ENCODE measurements around the gene SMNDC1.
"Not testable (repeated sequence)": the region's sequence is repeated elsewhere in the genome, so short reads cannot be mapped to it uniquely, and the experiment has no call there.

Gene SMNDC1

GRCh38 chr10:110278562-110279406 is 25.9 kb downstream of the SMNDC1 start:
- no peak for DNase-seq

- no peak for DNase-seq
These were observed 27.1 kb downstream of the SMNDC1 start for GRCh38 chr10:110277591-110277990.

- no peak for DNase-seq
These were observed 28.1 kb downstream of the SMNDC1 start for GRCh38 chr10:110276603-110277002.

- no peak for DNase-seq
These were observed 29.5 kb downstream of the SMNDC1 start for GRCh38 chr10:110275128-110275729.

- DNase-seq: no peak
These were observed 30.1 kb downstream of the SMNDC1 start for GRCh38 chr10:110274647-110275046.

GRCh38 chr10:110274072-110274627 is 30.6 kb downstream of the SMNDC1 start:
- DNase-seq: no peak

- DNase-seq: peak; percentile 83
These were observed 31.2 kb downstream of the SMNDC1 start for GRCh38 chr10:110273474-110273873.

- DNase-seq: not testable (repeated sequence)
These were observed 31.7 kb downstream of the SMNDC1 start for GRCh38 chr10:110272995-110273394.

- no peak for DNase-seq
These were observed 35.1 kb downstream of the SMNDC1 start for GRCh38 chr10:110269374-110270318.

- DNase-seq: no peak
These were observed 35.7 kb downstream of the SMNDC1 start for GRCh38 chr10:110268971-110269370.

GRCh38 chr10:110268442-110268841 is 36.3 kb downstream of the SMNDC1 start:
- no peak for DNase-seq

GRCh38 chr10:110267276-110267675 is 37.4 kb downstream of the SMNDC1 start:
- no peak for DNase-seq

- DNase-seq: no peak
These were observed 39.0 kb downstream of the SMNDC1 start for GRCh38 chr10:110265573-110266193.

- no peak for DNase-seq
These were observed 41.6 kb downstream of the SMNDC1 start for GRCh38 chr10:110263164-110263563.

GRCh38 chr10:110260746-110261477 is 43.8 kb downstream of the SMNDC1 start:
- DNase-seq: peak; percentile 18

- DNase-seq: no peak
These were observed 45.4 kb downstream of the SMNDC1 start for GRCh38 chr10:110259317-110259716.

- no peak for DNase-seq
These were observed 46.2 kb downstream of the SMNDC1 start for GRCh38 chr10:110258542-110258941.

- no peak for DNase-seq
These were observed 50.3 kb downstream of the SMNDC1 start for GRCh38 chr10:110254467-110254866.

GRCh38 chr10:110252151-110252550 is 52.6 kb downstream of the SMNDC1 start:
- DNase-seq: no peak

GRCh38 chr10:110251392-110251791 is 53.3 kb downstream of the SMNDC1 start:
- DNase-seq: not testable (repeated sequence)

GRCh38 chr10:110249489-110249888 is 55.2 kb downstream of the SMNDC1 start:
- DNase-seq: not testable (repeated sequence)

GRCh38 chr10:110247833-110248232 is 56.9 kb downstream of the SMNDC1 start:
- not testable (repeated sequence) for DNase-seq
